Ovary (tissue), 9 donors: ENCODE measurements around the gene SPHK1. TPM values are rescaled to one million over a fixed set of nuclear protein-coding genes. Genes with fewer than 3 reads are reported as not detected.

Experiments
- DNase-seq, 5 donors: peaks; one replicate each; pipeline ENCODE4 v3.0.0-alpha.2; 2019 to 2020
- H3K27ac ChIP-seq, 2 donors: fragments of 200-600 bp; one replicate each; pipeline versions ENCODE4 v1.5.1 to v1.8.0; 2019 to 2022
- H3K27me3 ChIP-seq: fragments of 200-600 bp; one replicate; pipeline ENCODE4 v1.8.0; 2022
- H3K36me3 ChIP-seq: fragments of 200-600 bp; sonication (generic); one replicate; pipeline ENCODE4 v1.5.1; 2019
- H3K4me1 ChIP-seq: one replicate; pipeline ENCODE4 v1.8.1; 2013; ENCODE audit warnings: mild to moderate bottlenecking, moderate library complexity; ENCODE audit not compliant: insufficient read depth
- H3K4me3 ChIP-seq: fragments of 200-600 bp; sonication (generic); one replicate; pipeline ENCODE4 v1.5.1; 2017
- H3K9me3 ChIP-seq, 2 donors: fragments of 200-600 bp in 1 of 2; sonication (generic) in 1 of 2; one replicate each; pipeline versions ENCODE4 v1.5.1 to v1.8.1; 2013 to 2019; ENCODE audit warnings: mild to moderate bottlenecking in 1 of 2, moderate library complexity in 1 of 2
- EP300 ChIP-seq: sonication (generic); formaldehyde crosslinking; IDR thresholded peaks from one replicate; pipeline ENCODE4 v1.6.1; 2017; ENCODE audit warnings: antibody characterized with exemption
- POLR2A ChIP-seq: fragments of 450-650 bp; IDR thresholded peaks from one replicate; pipeline ENCODE4 v1.6.1; 2017; ENCODE audit warnings: antibody characterized with exemption, mild to moderate bottlenecking, moderate library complexity
- WGBS, 3 donors: extraction: QIAGEN DNeasy Blood & Tissue Kit in 1 of 3; methylation state at CpG; one replicate each; pipeline versions ENCODE4 v1.1.5 to v1.1.7; 2013 to 2017; 5-methylcytosine and 5-hydroxymethylcytosine counted together
- intact Hi-C, 4 donors: fragments of 100-400 bp; cut with DNase I; formaldehyde crosslinking; loops; one replicate each; pipeline versions ENCODE4 v1.11.0 to v1.15.1; 2022 to 2023
- polyA plus RNA-seq, 2 donors: library from polyadenylated mRNA; stranded (reverse); fragments of 200-250 nt in 1 of 2; fragments of 350-450 nt in 1 of 2; fragmentation: Illumina TruSeq in 1 of 2; extraction: RNeasy Lipid Tissue Mini Kit (QIAGEN cat#74804) in 1 of 2; gene quantifications; one replicate each; pipeline ENCODE4 v1.2.3, GENCODE V29; 2013 to 2014
- total RNA-seq, 7 donors: library from RNA; depleted of rRNA in 2 of 7; stranded (reverse); fragments of >200 nt in 2 of 7; fragmentation: NEBNext Ultra II Directional in 3 of 7; extraction: Animal tissue kit (Norgen Biotek cat#: 25700) in 3 of 7; gene quantifications; one replicate each; pipeline versions ENCODE4 v1.1.0 to v1.2.4, GENCODE V29; 2016 to 2023
- TF ChIP-seq, protein P1 (sequence below), 3 donors: fragments of 450-650 bp in 2 of 3; fragments of 200-600 bp in 1 of 3; IDR thresholded peaks; one replicate each; pipeline versions ENCODE4 v1.5.1 to v1.8.0; 2016 to 2022; ENCODE audit warnings: antibody characterized with exemption in 3 of 3, mild to moderate bottlenecking in 1 of 3
- donor health status: DM: no; HTN: no; CAD: no; lungs with moderate emphysema.
- donor health status: DM: no; HTN: no; CAD: no.
- donor health status: Bipolar disorder and iron deficiency.
- donor health status: DM: yes; HTN: yes; CAD: no.
- donor health status: DM: no; HTN: no; CAD: no.
- donor health status: DM: yes; HTN: yes; CAD: no.

The SPHK1 gene
- total and polyA plus RNA-seq, 9 donors = 0.80 to 9.2 (median 3.7) TPM

DNA sequence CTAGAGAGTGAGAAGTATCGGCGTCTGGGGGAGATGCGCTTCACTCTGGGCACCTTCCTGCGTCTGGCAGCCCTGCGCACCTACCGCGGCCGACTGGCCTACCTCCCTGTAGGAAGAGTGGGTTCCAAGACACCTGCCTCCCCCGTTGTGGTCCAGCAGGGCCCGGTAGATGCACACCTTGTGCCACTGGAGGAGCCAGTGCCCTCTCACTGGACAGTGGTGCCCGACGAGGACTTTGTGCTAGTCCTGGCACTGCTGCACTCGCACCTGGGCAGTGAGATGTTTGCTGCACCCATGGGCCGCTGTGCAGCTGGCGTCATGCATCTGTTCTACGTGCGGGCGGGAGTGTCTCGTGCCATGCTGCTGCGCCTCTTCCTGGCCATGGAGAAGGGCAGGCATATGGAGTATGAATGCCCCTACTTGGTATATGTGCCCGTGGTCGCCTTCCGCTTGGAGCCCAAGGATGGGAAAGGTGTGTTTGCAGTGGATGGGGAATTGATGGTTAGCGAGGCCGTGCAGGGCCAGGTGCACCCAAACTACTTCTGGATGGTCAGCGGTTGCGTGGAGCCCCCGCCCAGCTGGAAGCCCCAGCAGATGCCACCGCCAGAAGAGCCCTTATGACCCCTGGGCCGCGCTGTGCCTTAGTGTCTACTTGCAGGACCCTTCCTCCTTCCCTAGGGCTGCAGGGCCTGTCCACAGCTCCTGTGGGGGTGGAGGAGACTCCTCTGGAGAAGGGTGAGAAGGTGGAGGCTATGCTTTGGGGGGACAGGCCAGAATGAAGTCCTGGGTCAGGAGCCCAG is 2.8 kb downstream of the SPHK1 start:
- DNase-seq = peak in 1 of 5 donors; percentile 40
- WGBS, 3 donors = 89 to 95% (median 91%) methylated on average over 28 to 31 of the region's 31 CpGs
- Histone ChIP-seq H3K36me3 (no peaks in the 10 kb centered on the region), H3K4me1 (peaks cover 12% of the 10 kb centered on the region), H3K27ac (no peak overlapping the region), H3K27me3 (no peaks in the 10 kb centered on the region), H3K4me3 (no peak overlapping the region), H3K9me3 (no peaks in the 10 kb centered on the region)
- intact Hi-C loops = no loop called here
- TF ChIP-seq, protein P1, sequence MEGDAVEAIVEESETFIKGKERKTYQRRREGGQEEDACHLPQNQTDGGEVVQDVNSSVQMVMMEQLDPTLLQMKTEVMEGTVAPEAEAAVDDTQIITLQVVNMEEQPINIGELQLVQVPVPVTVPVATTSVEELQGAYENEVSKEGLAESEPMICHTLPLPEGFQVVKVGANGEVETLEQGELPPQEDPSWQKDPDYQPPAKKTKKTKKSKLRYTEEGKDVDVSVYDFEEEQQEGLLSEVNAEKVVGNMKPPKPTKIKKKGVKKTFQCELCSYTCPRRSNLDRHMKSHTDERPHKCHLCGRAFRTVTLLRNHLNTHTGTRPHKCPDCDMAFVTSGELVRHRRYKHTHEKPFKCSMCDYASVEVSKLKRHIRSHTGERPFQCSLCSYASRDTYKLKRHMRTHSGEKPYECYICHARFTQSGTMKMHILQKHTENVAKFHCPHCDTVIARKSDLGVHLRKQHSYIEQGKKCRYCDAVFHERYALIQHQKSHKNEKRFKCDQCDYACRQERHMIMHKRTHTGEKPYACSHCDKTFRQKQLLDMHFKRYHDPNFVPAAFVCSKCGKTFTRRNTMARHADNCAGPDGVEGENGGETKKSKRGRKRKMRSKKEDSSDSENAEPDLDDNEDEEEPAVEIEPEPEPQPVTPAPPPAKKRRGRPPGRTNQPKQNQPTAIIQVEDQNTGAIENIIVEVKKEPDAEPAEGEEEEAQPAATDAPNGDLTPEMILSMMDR (IDR thresholded peaks at IDR 0.05) = no peak
- TF ChIP-seq POLR2A (no peak), EP300 (no peak)

DNA sequence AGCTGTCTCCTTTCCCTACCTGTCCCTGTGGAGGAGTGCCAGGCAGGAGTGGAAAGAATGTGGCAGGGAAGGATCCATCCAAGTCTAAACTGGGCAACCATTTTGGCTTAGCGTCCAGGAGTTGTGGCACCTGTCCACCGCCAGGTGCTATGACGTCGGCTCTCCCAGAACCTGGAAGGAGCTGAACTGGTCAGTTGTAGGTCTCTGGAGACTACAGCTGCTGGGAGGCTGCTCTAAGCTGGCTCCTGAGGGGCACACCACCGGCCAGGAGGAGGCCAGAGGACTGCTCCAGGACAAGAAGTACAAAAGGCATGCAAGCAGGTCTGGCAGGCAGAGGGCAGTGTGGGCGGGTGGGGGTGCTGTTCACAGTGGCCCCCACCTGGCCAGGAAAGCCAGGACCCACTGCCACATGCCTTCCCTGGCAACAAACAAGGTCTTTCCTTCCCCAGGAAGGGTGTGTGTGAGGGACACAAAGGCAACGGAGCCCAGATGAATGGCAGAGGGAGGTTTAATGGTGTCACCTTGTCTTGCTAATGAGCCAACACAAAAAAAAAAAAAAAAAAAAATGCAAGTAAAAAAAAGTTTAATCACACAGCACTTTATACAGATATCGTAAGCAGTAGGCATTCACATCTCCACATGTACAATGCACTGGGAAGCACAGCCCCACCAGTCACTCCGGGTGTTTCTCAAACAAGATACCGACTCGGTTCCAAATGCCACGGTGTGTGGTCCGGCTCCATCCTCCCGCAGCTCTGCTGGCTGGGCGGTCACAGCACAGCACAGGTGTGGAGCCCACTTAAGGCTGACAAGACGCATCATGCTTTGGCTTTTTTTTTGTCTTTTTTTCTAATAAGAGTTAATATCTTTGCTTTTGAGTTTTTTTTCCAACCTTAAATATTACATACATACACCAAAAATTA is 4.8 kb downstream of the SPHK1 start:
- Histone ChIP-seq H3K4me1 (peaks cover 8% of the 10 kb centered on the region), H3K27ac (no peak overlapping the region), H3K4me3 (no peak overlapping the region), H3K36me3 (no peaks in the 10 kb centered on the region), H3K9me3 (no peaks in the 10 kb centered on the region), H3K27me3 (no peaks in the 10 kb centered on the region)
- peak in 1 of 5 donors; percentile 32 for DNase-seq
- TF ChIP-seq, protein P1 (IDR thresholded peaks at IDR 0.05) = no peak
- TF ChIP-seq POLR2A (no peak), EP300 (no peak)
- WGBS, 3 donors = 74 to 83% (median 77%) methylated on average over 14 to 16 of the region's 16 CpGs
- intact Hi-C loops = no loop called here

DNA sequence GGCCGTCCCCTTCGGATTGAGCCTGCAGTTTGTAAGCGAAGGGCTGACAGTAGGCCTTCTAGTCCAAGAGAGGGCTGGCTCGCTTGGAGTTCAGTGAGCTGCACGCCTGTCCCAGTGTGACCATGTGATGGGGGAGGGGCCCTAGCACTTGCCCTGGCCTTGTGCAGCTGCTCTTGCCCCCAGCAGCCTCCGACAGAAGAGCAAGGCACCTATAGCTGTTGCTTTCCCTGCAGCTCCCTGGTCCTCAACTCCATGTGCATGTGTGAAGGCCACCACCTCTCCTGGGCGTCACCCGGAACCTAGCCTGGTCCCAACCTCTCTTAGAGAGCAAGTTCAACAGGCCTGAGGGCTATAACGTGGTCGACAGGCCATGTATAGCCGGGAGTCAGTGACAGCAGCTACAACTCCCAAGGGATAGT is 5.6 kb downstream of the SPHK1 start:
- Histone ChIP-seq H3K4me1 (peaks cover 8% of the 10 kb centered on the region), H3K36me3 (no peaks in the 10 kb centered on the region), H3K27me3 (no peaks in the 10 kb centered on the region), H3K27ac (no peak overlapping the region), H3K9me3 (no peaks in the 10 kb centered on the region), H3K4me3 (no peak overlapping the region)
- intact Hi-C loops = loop anchor here in 1 of 4 donors (10.0 kb wide), 1 partner anchor 665 kb away; no protein-coding TSS in a partner anchor
- DNase-seq = no peak
- TF ChIP-seq POLR2A = no peak
- TF ChIP-seq, protein P1 (IDR thresholded peaks at IDR 0.05) = no peak
- no peak for TF ChIP-seq EP300
- WGBS, 3 donors = 78 to 84% (median 83%) methylated on average over 11 of the region's 11 CpGs

DNA sequence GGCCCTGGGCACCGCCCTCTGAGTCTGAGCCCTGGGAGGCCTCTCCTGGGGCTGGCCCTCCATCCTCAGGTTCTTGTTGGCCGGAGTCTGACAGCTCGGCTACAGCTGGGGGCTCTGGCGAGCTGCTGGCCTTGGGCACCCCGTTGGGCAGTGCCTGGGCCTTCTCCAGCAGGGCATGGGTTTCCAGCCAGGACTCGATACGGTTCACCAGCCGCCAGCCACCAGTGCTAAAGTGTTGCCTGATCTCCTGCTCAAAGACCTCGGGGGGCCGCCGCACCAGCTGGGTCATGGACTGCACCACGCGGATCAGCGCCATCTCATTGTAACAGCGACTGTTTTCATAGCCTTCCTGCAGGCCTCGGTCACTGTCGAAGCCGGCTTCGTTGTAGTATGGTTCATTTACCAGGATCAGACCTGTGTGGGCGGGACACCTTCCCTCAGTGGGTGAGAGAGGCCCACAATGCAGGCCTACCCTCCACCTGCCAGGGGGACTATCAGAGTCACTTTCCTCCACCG is 6.8 kb downstream of the SPHK1 start:
- 89 to 91% (median 91%) methylated on average over 20 to 21 of the region's 21 CpGs for WGBS, 3 donors
- no peaks in the 10 kb centered on the region for H3K36me3 ChIP-seq
- intact Hi-C loops = loop anchor here in 1 of 4 donors (10.0 kb wide), 1 partner anchor 664 kb away; no protein-coding TSS in a partner anchor

More for the DNA sequence above, 6.8 kb downstream of the SPHK1 start:
- H3K4me1 ChIP-seq = peaks cover under 1% of the 10 kb centered on the region
- DNase-seq = no peak
- H3K4me3 ChIP-seq = no peak overlapping the region
- TF ChIP-seq EP300 (no peak), POLR2A (no peak)
- TF ChIP-seq, protein P1 (IDR thresholded peaks at IDR 0.05) = no peak
- H3K9me3 ChIP-seq = no peaks in the 10 kb centered on the region
- no peak overlapping the region for H3K27ac ChIP-seq
- H3K27me3 ChIP-seq = no peaks in the 10 kb centered on the region
